ENCODE data around the gene ADAP1. TPM values are rescaled to one million over a fixed set of nuclear protein-coding genes. Genes with fewer than 3 reads are reported as not detected.

Gene ADAP1
- total RNA-seq, 1 experiment from 2014 or later = 16.4 TPM

DNA sequence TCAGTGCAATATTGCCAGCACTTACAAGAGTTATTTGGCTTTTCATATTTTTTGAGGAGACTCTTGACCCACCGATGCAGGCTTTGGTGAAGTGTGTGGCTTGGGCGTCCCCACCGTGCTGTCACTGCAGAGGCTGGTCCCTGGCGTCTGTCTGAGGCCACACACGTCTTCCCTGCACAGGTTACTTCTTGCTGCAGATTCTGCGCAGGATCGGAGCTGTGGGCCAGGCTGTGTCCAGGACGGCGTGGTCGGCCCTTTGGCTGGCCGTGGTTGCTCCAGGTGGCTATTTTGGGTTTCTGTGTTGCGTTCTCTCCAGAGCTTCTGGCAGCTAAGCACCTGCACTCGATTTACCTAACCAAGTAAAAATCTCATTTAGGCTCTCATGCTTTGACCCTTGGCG lies 103.3 kb downstream of the ADAP1 start:
- no peaks in the 10 kb centered on the region for H3K9me3 ChIP-seq (ENCODE audit: low read depth, low read length, poor library complexity, severe bottlenecking)
- no peak overlapping the region for H3K27ac ChIP-seq (ENCODE audit: low read depth, low read length, poor library complexity, severe bottlenecking)
- intact Hi-C loops (cut with micrococcal nuclease; ENCODE audit: unreplicated experiment) = no loop called here
- TF ChIP-seq EZH2 (IDR thresholded peaks at IDR 0.05; ENCODE audit: borderline replicate concordance, low read depth, low read length, poor library complexity, severe bottlenecking) = no peak
- TF ChIP-seq CTCF (conservative IDR thresholded peaks at IDR 0.05; ENCODE audit: low read depth, low read length) = no peak
- H3K4me3 ChIP-seq (ENCODE audit: low read depth, low read length, poor library complexity, severe bottlenecking) = no peak overlapping the region
- ChIA-PET CTCF (no interaction called here), POLR2A (ENCODE audit: low non-redundant PET) (no interaction called here)
- no peaks in the 10 kb centered on the region for H3K27me3 ChIP-seq (replicated peaks; ENCODE audit: insufficient read depth, low read depth, low read length, poor library complexity)
- peaks cover 71% of the 10 kb centered on the region for H3K36me3 ChIP-seq (ENCODE audit: insufficient read depth, low read length, poor library complexity, severe bottlenecking)
- no TSS peak for BruUV-seq (replicated peaks)
- no peak for DNase-seq (ENCODE audit: low spot score)
- no peaks in the 10 kb centered on the region for H3K4me1 ChIP-seq (ENCODE audit: insufficient read depth, low read length, poor library complexity, severe bottlenecking)

- no peaks in the 10 kb centered on the region for H3K4me1 ChIP-seq (ENCODE audit: insufficient read depth, low read length, poor library complexity, severe bottlenecking)
- intact Hi-C loops (cut with micrococcal nuclease; ENCODE audit: unreplicated experiment) = no loop called here
- CTCF ChIA-PET = no interaction called here
- no peaks in the 10 kb centered on the region for H3K27me3 ChIP-seq (replicated peaks; ENCODE audit: insufficient read depth, low read depth, low read length, poor library complexity)
- TF ChIP-seq EZH2 (IDR thresholded peaks at IDR 0.05; ENCODE audit: borderline replicate concordance, low read depth, low read length, poor library complexity, severe bottlenecking) (no peak), CTCF (conservative IDR thresholded peaks at IDR 0.05; ENCODE audit: low read depth, low read length) (no peak)
- no peak overlapping the region for H3K27ac ChIP-seq (ENCODE audit: low read depth, low read length, poor library complexity, severe bottlenecking)
- POLR2A ChIA-PET (ENCODE audit: low non-redundant PET) = no interaction called here
- no TSS peak for BruUV-seq (replicated peaks)
- no peaks in the 10 kb centered on the region for H3K9me3 ChIP-seq (ENCODE audit: low read depth, low read length, poor library complexity, severe bottlenecking)
- peaks cover 66% of the 10 kb centered on the region for H3K36me3 ChIP-seq (ENCODE audit: insufficient read depth, low read length, poor library complexity, severe bottlenecking)
- DNase-seq (ENCODE audit: low spot score) = no peak
- H3K4me3 ChIP-seq (ENCODE audit: low read depth, low read length, poor library complexity, severe bottlenecking) = no peak overlapping the region
These were observed 104.7 kb downstream of the ADAP1 start for GRCh38 chr7:849781-850180.

DNA sequence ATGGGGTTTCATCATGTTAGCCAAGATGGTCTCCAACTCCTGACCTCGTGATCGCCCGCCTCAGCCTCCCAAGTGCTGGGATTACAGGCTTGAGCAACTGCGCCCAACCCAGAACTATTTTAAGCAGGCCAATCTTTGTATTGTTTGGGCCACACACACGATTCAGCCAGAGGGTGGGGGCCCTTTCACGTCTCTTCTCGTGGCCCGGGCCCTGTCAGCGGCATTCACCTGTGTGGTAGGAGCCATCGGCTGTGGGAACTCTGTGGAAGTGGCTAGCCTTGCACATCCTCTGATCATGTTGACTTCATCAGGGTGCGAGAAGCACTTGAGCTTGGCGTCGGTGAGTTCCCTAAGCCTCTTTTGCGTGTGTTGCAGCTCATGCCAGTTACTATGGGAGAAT lies 105.3 kb downstream of the ADAP1 start:
- Histone ChIP-seq H3K27me3 (replicated peaks; ENCODE audit: insufficient read depth, low read depth, low read length, poor library complexity) (no peaks in the 10 kb centered on the region), H3K4me3 (ENCODE audit: low read depth, low read length, poor library complexity, severe bottlenecking) (no peak overlapping the region), H3K4me1 (ENCODE audit: insufficient read depth, low read length, poor library complexity, severe bottlenecking) (no peaks in the 10 kb centered on the region), H3K9me3 (ENCODE audit: low read depth, low read length, poor library complexity, severe bottlenecking) (no peaks in the 10 kb centered on the region), H3K27ac (ENCODE audit: low read depth, low read length, poor library complexity, severe bottlenecking) (no peak overlapping the region), H3K36me3 (ENCODE audit: insufficient read depth, low read length, poor library complexity, severe bottlenecking) (peaks cover 66% of the 10 kb centered on the region)
- no peak for TF ChIP-seq CTCF (conservative IDR thresholded peaks at IDR 0.05; ENCODE audit: low read depth, low read length)
- TF ChIP-seq EZH2 (IDR thresholded peaks at IDR 0.05; ENCODE audit: borderline replicate concordance, low read depth, low read length, poor library complexity, severe bottlenecking) = no peak
- POLR2A ChIA-PET (ENCODE audit: low non-redundant PET) = no interaction called here
- CTCF ChIA-PET = no interaction called here
- intact Hi-C loops (cut with micrococcal nuclease; ENCODE audit: unreplicated experiment) = no loop called here
- no TSS peak for BruUV-seq (replicated peaks)
- no peak for DNase-seq (ENCODE audit: low spot score)

Other genes with a start within 250 kb of the ADAP1 start
- gene DNAAF5, start 228.0 kb downstream of the ADAP1 start, total RNA-seq (2021) = 74.4 and 78.1 TPM in 2 replicates
- gene PRKAR1B, start 227.4 kb downstream of the ADAP1 start, total RNA-seq (2021) = 27.2 and 29.0 TPM in 2 replicates
- gene SUN1, start 122.2 kb downstream of the ADAP1 start, total RNA-seq (2021) = 189 and 203 TPM in 2 replicates
- gene GET4, start 78.1 kb downstream of the ADAP1 start, total RNA-seq (2021) = 49.7 and 51.9 TPM in 2 replicates
- 17.6 and 18.8 TPM in 2 replicates for gene COX19, start 20.9 kb upstream of the ADAP1 start, total RNA-seq (2021)
- gene CYP2W1, start 28.5 kb upstream of the ADAP1 start, total RNA-seq (2021) = not detected in 2 replicates
- gene GPR146, start 89.9 kb upstream of the ADAP1 start, total RNA-seq (2021) = 0.95 and 2.4 TPM in 2 replicates
- gene GPER1, start 133.4 kb upstream of the ADAP1 start, total RNA-seq (2021) = 0.37 and 0.63 TPM in 2 replicates
- 26.1 and 27.4 TPM in 2 replicates for gene ZFAND2A, start 205.5 kb upstream of the ADAP1 start, total RNA-seq (2021)

Measured in A673 (cell line).